ENCODE data around the gene PC. TPM values are rescaled to one million over a fixed set of nuclear protein-coding genes. Genes with fewer than 3 reads are reported as not detected.

PC gene
- total RNA-seq, 2 donors from 2014 or later, result 5.8 to 7.4 TPM

GRCh38 chr11:66891851-66892660 is 66.1 kb downstream of the PC start:
- peak overlapping the region; percentile 10 for H3K27ac Mint-ChIP-seq
- no peaks in the 10 kb centered on the region for H3K9me3 ChIP-seq (ENCODE audit: control insufficient read depth, low read length, poor library complexity, severe bottlenecking)
- H3K36me3 Mint-ChIP-seq (ENCODE audit: low read depth), result peaks cover 3% of the 10 kb centered on the region
- ATAC-seq (no peak), DNase-seq (no peak)
- H3K4me1 Mint-ChIP-seq, result peaks cover 4% of the 10 kb centered on the region
- no peak overlapping the region for H3K4me3 Mint-ChIP-seq
- peaks cover 21% of the 10 kb centered on the region for H3K27me3 Mint-ChIP-seq

DNA sequence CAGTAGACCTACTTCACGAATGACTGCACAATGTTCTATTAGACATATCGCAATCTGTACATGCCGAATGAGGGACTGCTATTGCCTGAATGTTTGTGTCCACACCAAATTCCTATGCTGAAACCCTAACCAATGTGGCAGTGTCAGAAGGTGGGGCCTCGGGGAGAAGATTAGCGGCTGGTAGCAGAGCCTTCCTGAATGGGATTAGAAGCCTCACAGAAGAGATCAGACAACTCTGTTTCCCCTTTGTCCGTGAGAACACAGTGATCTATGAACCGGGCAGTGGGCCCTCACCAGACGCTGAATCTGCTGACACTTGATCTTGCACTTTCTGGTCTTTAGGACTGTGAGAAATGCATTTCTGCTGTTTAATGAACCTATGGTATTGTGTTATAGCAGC is 68.2 kb downstream of the PC start:
- DNase-seq (no peak), ATAC-seq (no peak)
- Mint-ChIP-seq H3K4me1 (peaks cover 4% of the 10 kb centered on the region), H3K27ac (no peak overlapping the region), H3K36me3 (ENCODE audit: low read depth) (no peaks in the 10 kb centered on the region), H3K27me3 (peaks cover 21% of the 10 kb centered on the region), H3K4me3 (no peak overlapping the region)
- H3K9me3 ChIP-seq (ENCODE audit: control insufficient read depth, low read length, poor library complexity, severe bottlenecking), result no peaks in the 10 kb centered on the region

- H3K9me3 ChIP-seq (ENCODE audit: control insufficient read depth, low read length, poor library complexity, severe bottlenecking), result no peaks in the 10 kb centered on the region
- Mint-ChIP-seq H3K4me1 (peaks cover 4% of the 10 kb centered on the region), H3K27me3 (peaks cover 13% of the 10 kb centered on the region), H3K36me3 (ENCODE audit: low read depth) (no peaks in the 10 kb centered on the region), H3K27ac (peak overlapping the region; percentile 59), H3K4me3 (no peak overlapping the region)
- ATAC-seq, result no peak
- DNase-seq, result no peak
These were observed 69.9 kb downstream of the PC start for GRCh38 chr11:66888282-66888681.

DNA sequence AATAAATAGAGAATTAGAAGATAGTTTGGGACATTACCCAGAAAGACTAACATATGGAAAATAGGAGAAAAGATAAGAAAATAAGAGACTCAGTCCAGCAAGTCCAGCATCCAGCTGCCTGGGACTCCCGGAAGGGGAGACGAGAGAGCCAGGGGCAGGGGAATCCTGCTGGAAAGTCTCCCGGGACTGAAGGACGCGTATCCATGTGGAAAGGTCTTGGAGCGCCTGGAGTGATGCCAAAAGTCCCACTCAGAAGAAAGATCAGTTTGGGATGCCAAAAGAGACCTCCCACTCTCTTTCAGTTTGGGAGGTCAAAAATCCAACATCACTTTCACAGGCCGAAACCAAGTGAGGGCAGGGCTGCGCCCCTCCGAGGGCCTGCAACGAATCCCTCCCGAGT is 70.7 kb downstream of the PC start:
- Mint-ChIP-seq H3K4me3 (no peak overlapping the region), H3K4me1 (peaks cover 4% of the 10 kb centered on the region), H3K27me3 (peaks cover 11% of the 10 kb centered on the region), H3K36me3 (ENCODE audit: low read depth) (no peaks in the 10 kb centered on the region), H3K27ac (no peak overlapping the region)
- DNase-seq, result no peak
- ATAC-seq, result no peak
- no peaks in the 10 kb centered on the region for H3K9me3 ChIP-seq (ENCODE audit: control insufficient read depth, low read length, poor library complexity, severe bottlenecking)

DNA sequence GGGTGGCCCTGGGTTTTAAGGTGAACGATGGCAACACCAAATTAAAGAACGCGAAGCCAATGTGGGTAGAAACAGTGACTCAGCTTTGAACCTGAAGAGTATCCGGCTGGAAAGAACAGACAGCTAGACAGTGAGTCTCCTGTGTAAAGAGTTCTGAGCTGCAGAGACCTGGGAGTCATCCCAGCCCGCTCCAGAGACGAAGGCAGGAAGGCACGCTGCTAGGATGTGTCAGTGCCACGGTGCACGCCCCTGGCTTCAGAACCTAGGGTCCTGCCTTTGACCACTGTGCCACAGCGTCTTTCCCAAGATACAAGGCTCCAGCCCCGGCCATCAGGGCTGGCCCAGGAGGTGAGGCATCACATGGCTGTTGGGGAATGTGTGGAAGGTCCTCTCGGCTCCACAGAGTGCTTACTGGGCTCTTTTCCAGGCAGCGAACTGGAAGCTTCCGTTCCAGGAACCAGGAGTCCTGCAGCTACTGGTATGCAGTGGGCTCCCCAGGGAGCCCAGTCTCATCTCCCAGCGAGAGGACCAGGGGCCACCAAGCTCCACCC is 71.4 kb downstream of the PC start:
- H3K9me3 ChIP-seq (ENCODE audit: control insufficient read depth, low read length, poor library complexity, severe bottlenecking), result no peaks in the 10 kb centered on the region
- Mint-ChIP-seq H3K27ac (no peak overlapping the region), H3K36me3 (ENCODE audit: low read depth) (no peaks in the 10 kb centered on the region), H3K4me3 (no peak overlapping the region), H3K4me1 (peaks cover 6% of the 10 kb centered on the region), H3K27me3 (peaks cover 8% of the 10 kb centered on the region)
- ATAC-seq (no peak), DNase-seq (no peak)

DNA sequence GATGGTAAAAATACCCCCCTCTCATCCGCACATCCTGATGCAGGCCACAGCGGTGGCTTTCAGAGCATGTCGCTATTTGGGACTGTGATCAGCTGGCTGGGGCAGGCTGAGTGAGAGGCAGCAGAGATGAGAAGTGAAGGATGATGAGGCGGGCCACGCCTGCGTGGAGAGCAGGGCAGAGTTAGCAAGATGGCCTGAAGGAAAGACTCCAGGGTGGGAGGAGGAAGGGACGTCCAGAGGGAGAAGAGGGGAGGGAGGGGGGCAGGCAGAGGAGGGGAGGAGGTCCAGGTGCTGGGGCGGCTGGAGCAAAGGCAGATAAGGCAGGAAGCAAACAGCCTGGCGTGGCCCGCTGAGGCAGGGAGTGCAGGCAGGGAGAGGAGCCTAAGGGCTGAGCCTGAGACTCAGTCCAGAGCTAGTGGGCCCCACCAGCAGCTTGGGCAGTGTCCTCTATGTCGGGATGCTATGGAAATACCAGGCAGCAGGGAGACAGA is 72.2 kb downstream of the PC start:
- H3K36me3 Mint-ChIP-seq (ENCODE audit: low read depth), result no peaks in the 10 kb centered on the region
- DNase-seq, result no peak
- ATAC-seq, result no peak
- H3K9me3 ChIP-seq (ENCODE audit: control insufficient read depth, low read length, poor library complexity, severe bottlenecking), result no peaks in the 10 kb centered on the region
- peaks cover 10% of the 10 kb centered on the region for H3K4me1 Mint-ChIP-seq
- H3K27me3 Mint-ChIP-seq, result peaks cover 6% of the 10 kb centered on the region
- H3K4me3 Mint-ChIP-seq, result no peak overlapping the region
- H3K27ac Mint-ChIP-seq, result no peak overlapping the region

GRCh38 chr11:66885469-66885868 is 72.7 kb downstream of the PC start:
- H3K36me3 Mint-ChIP-seq (ENCODE audit: low read depth), result no peaks in the 10 kb centered on the region
- H3K27ac Mint-ChIP-seq, result no peak overlapping the region
- no peaks in the 10 kb centered on the region for H3K9me3 ChIP-seq (ENCODE audit: control insufficient read depth, low read length, poor library complexity, severe bottlenecking)
- peaks cover 15% of the 10 kb centered on the region for H3K4me1 Mint-ChIP-seq
- H3K4me3 Mint-ChIP-seq, result no peak overlapping the region
- ATAC-seq (no peak), DNase-seq (no peak)
- H3K27me3 Mint-ChIP-seq, result peaks cover 6% of the 10 kb centered on the region

DNA sequence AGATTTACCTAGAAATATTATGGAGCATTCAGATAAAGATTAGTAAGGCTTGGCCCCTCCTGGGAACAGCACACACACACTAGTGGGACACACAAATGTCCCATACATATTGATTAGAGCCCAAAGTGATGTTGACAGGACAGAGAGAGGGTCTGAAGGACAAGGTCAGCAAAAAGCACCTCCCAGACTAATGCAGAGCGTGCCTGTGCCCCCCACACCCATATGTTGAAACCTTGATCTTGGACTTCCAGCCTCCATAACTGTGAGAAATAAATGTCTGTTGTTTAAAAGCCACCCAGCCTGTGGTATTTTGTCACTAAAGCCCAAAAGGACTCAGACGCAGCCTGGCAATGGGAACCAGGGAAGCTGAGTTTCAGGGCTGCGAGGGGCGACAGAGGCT is 73.7 kb downstream of the PC start:
- H3K27ac Mint-ChIP-seq, result no peak overlapping the region
- H3K4me3 Mint-ChIP-seq, result no peak overlapping the region
- peaks cover 18% of the 10 kb centered on the region for H3K4me1 Mint-ChIP-seq
- no peak for ATAC-seq
- DNase-seq, result no peak
- no peaks in the 10 kb centered on the region for H3K36me3 Mint-ChIP-seq (ENCODE audit: low read depth)
- H3K27me3 Mint-ChIP-seq, result peaks cover 6% of the 10 kb centered on the region
- H3K9me3 ChIP-seq (ENCODE audit: control insufficient read depth, low read length, poor library complexity, severe bottlenecking), result no peaks in the 10 kb centered on the region

GRCh38 chr11:66883016-66883965 is 74.9 kb downstream of the PC start:
- no peaks in the 10 kb centered on the region for H3K36me3 Mint-ChIP-seq (ENCODE audit: low read depth)
- H3K9me3 ChIP-seq (ENCODE audit: control insufficient read depth, low read length, poor library complexity, severe bottlenecking), result no peaks in the 10 kb centered on the region
- DNase-seq (peak in 1 of 3 donors; percentile 57), ATAC-seq (peak; percentile 58)
- peaks cover 18% of the 10 kb centered on the region for H3K4me1 Mint-ChIP-seq
- peak overlapping the region; percentile 50 for H3K4me3 Mint-ChIP-seq
- peaks cover 6% of the 10 kb centered on the region for H3K27me3 Mint-ChIP-seq
- no peak overlapping the region for H3K27ac Mint-ChIP-seq

- Mint-ChIP-seq H3K4me3 (no peak overlapping the region), H3K27me3 (peaks cover 6% of the 10 kb centered on the region), H3K4me1 (peaks cover 16% of the 10 kb centered on the region), H3K36me3 (ENCODE audit: low read depth) (no peaks in the 10 kb centered on the region), H3K27ac (no peak overlapping the region)
- no peaks in the 10 kb centered on the region for H3K9me3 ChIP-seq (ENCODE audit: control insufficient read depth, low read length, poor library complexity, severe bottlenecking)
- no peak for ATAC-seq
- DNase-seq, result no peak
These were observed 75.6 kb downstream of the PC start for GRCh38 chr11:66882561-66883015.

DNA sequence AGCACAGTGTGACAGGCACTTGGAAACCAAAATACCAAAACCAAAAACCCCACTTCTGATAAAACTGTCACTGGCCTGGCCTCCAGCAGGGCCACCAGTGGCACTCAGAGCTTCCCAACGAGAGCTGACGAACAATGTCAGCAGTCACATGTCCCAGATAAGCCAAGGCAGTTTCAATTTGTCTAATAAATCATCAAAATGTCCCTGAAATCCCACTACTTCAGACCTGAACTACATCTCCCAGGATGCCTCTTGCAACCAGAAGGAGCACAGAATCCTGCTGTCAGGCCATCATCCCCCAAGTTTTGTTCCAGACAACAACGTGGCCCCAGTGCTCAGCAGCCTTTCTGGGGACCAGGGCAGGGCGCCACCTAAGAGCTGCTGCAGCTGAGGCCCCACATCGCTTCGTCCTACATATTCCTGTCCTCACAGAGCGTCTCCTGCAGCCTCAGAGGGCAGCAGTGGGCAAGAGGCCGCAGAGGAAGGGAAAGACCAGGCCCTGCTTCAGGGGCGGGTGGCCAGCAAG is 76.2 kb downstream of the PC start:
- no peaks in the 10 kb centered on the region for H3K9me3 ChIP-seq (ENCODE audit: control insufficient read depth, low read length, poor library complexity, severe bottlenecking)
- no peaks in the 10 kb centered on the region for H3K36me3 Mint-ChIP-seq (ENCODE audit: low read depth)
- no peak overlapping the region for H3K27ac Mint-ChIP-seq
- H3K4me3 Mint-ChIP-seq, result no peak overlapping the region
- ATAC-seq (no peak), DNase-seq (no peak)
- peaks cover 6% of the 10 kb centered on the region for H3K27me3 Mint-ChIP-seq
- H3K4me1 Mint-ChIP-seq, result peaks cover 16% of the 10 kb centered on the region

DNA sequence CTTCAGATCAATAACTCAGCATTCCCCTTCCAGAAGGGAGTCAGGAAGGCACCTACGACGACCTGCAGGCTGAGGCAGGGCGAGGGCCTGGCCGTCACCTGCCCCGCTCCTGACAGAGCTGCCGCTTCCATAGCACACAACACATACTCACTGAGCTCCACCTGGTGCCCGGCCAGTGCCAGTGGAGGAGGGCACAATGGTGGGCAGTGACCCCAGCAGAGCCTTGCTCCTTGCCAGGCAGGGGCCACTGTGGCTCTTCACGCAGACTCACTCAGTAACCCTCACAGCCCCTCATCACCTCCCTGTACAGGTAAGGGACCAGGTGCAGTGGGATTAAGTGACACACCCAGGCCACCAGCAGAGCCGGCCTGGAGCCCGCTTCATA is 76.7 kb downstream of the PC start:
- H3K27me3 Mint-ChIP-seq, result peaks cover 6% of the 10 kb centered on the region
- no peak overlapping the region for H3K27ac Mint-ChIP-seq
- H3K4me3 Mint-ChIP-seq, result no peak overlapping the region
- no peaks in the 10 kb centered on the region for H3K9me3 ChIP-seq (ENCODE audit: control insufficient read depth, low read length, poor library complexity, severe bottlenecking)
- no peak for DNase-seq
- H3K36me3 Mint-ChIP-seq (ENCODE audit: low read depth), result no peaks in the 10 kb centered on the region
- peaks cover 16% of the 10 kb centered on the region for H3K4me1 Mint-ChIP-seq
- no peak for ATAC-seq
